Hepatocyte (in vitro differentiated cells): ENCODE data around the gene SLC10A3. TPM values are rescaled to one million over a fixed set of nuclear protein-coding genes. Genes with fewer than 3 reads are reported as not detected.

Experiments
- DNase-seq: peaks from one replicate; pipeline ENCODE4 v3.0.0-alpha.2; 2016; ENCODE audit warnings: low spot score
- H2AFZ ChIP-seq: fragments of 200-600 bp; sonication (generic); 2 replicates; pipeline ENCODE4 v1.6.0; 2016; ENCODE audit warnings: antibody characterized with exemption, mild to moderate bottlenecking
- H3K27ac ChIP-seq: fragments of 200-600 bp; sonication (generic); 2 replicates; pipeline ENCODE4 v1.5.1; 2016; ENCODE audit warnings: mild to moderate bottlenecking
- H3K27me3 ChIP-seq: fragments of 200-600 bp; sonication (generic); 2 replicates; pipeline ENCODE4 v1.6.1; 2016
- H3K36me3 ChIP-seq: fragments of 200-600 bp; sonication (generic); replicated peaks from 2 replicates; pipeline ENCODE4 v1.5.1; 2016; ENCODE audit warnings: low read depth; ENCODE audit not compliant: insufficient read depth
- H3K4me1 ChIP-seq: fragments of 200-600 bp; sonication (generic); 2 replicates; pipeline ENCODE4 v1.5.1; 2016; ENCODE audit warnings: mild to moderate bottlenecking, moderate library complexity; ENCODE audit not compliant: insufficient read depth
- H3K4me2 ChIP-seq: fragments of 200-600 bp; sonication (generic); 2 replicates; pipeline ENCODE4 v1.6.0; 2016
- H3K4me3 ChIP-seq: fragments of 200-600 bp; sonication (generic); 2 replicates; pipeline ENCODE4 v1.5.1; 2016; ENCODE audit warnings: mild to moderate bottlenecking
- H3K79me2 ChIP-seq: fragments of 200-600 bp; sonication (generic); 2 replicates; pipeline ENCODE4 v1.6.0; 2017; ENCODE audit warnings: mild to moderate bottlenecking
- H3K9me2 ChIP-seq: fragments of 200-600 bp; sonication (generic); replicated peaks from 2 replicates; pipeline ENCODE4 v1.6.0; 2017; ENCODE audit warnings: mild to moderate bottlenecking; ENCODE audit not compliant: insufficient read depth
- H3K9me3 ChIP-seq: fragments of 200-600 bp; sonication (generic); 2 replicates; pipeline ENCODE4 v1.5.1; 2016; ENCODE audit warnings: low read depth, mild to moderate bottlenecking
- H4K20me1 ChIP-seq: fragments of 200-600 bp; sonication (generic); 2 replicates; pipeline ENCODE4 v1.6.0; 2016; ENCODE audit warnings: mild to moderate bottlenecking; ENCODE audit not compliant: insufficient read depth, poor library complexity, severe bottlenecking
- EZH2 ChIP-seq: fragments of 200-600 bp; sonication (generic); IDR thresholded peaks from 2 replicates; pipeline ENCODE4 v1.6.1; 2016; ENCODE audit warnings: antibody characterized with exemption, mild to moderate bottlenecking, borderline replicate concordance
- EZH2phosphoT487 ChIP-seq: fragments of 200-600 bp; sonication (generic); IDR thresholded peaks from one replicate; pipeline ENCODE4 v1.6.1; 2018; ENCODE audit warnings: antibody characterized with exemption, mild to moderate bottlenecking, low read depth, moderate library complexity; ENCODE audit not compliant: unreplicated experiment, severe bottlenecking
- WGBS: methylation state at CpG from one replicate; pipeline ENCODE4 v1.1.6; 2016; ENCODE audit warnings: low lambda C conversion rate; ENCODE audit errors: missing lambda C conversion rate; 5-methylcytosine and 5-hydroxymethylcytosine counted together
- polyA plus RNA-seq: library from polyadenylated mRNA; unstranded; fragments of >200 nt; fragmentation: Nextera tagmentation; extraction: Ambion mirVana; gene quantifications from 2 replicates; pipeline ENCODE4 v1.2.1, GENCODE V29; 2016
- total RNA-seq: library from RNA; depleted of rRNA; stranded (reverse); fragments of >200 nt; gene quantifications from 2 replicates; pipeline ENCODE4 v1.2.3, GENCODE V29; 2014
- TF ChIP-seq, protein P1 (sequence below): fragments of 200-600 bp; sonication (generic); IDR thresholded peaks from 2 replicates; pipeline ENCODE4 v1.5.1; 2016; ENCODE audit warnings: antibody characterized with exemption, mild to moderate bottlenecking; ENCODE audit not compliant: poor library complexity

Gene SLC10A3
- total and polyA plus RNA-seq, 2 experiments from 2014 or later, result 28.8 to 48.3 TPM

DNA sequence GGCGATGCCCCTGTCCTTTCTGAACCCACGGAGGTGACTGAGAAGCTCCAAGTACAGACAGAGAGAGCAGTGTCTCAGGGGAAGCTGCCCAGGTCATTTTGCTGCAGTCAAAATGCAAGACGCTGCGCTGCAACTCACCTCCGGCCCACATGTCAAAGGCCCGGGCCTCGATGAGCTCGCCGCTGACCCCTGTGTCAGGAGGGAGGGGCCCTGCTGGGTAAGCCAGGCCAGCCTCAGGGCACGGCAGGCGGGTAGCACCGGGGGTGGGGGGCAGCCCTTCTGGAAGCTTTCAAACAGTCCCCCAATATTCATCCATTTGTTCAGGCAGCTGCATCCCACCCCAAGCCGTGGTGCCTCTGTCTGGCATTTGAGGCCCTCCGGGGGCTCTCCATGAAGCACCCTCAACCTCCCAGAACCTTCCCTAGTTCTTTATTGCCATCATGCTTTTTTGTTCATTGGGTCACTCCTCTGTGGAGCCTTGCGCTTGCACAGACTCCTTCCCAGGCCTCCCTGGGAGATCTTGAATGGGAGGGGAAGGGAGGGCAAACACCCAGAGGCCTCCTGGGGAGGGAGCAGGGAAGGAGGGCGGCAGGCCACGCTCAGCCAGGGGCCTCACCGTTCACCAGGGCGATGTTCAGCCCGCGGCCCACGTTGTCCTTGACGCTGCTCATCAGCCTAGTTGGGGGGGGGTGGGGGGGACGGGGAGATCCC, 17.4 kb upstream of the SLC10A3 start:
- no peak overlapping the region for H3K4me2 ChIP-seq
- H3K79me2 ChIP-seq, result no peaks in the 10 kb centered on the region
- 79% methylated on average over 13 of the region's 24 CpGs for WGBS
- no peak for DNase-seq
- no peaks in the 10 kb centered on the region for H3K4me1 ChIP-seq
- no peaks in the 10 kb centered on the region for H3K27me3 ChIP-seq
- H2AFZ ChIP-seq, result no peak overlapping the region
- H3K9me2 ChIP-seq, result no peaks in the 10 kb centered on the region
- no peaks in the 10 kb centered on the region for H3K9me3 ChIP-seq
- no peak for TF ChIP-seq EZH2
- TF ChIP-seq, protein P1, sequence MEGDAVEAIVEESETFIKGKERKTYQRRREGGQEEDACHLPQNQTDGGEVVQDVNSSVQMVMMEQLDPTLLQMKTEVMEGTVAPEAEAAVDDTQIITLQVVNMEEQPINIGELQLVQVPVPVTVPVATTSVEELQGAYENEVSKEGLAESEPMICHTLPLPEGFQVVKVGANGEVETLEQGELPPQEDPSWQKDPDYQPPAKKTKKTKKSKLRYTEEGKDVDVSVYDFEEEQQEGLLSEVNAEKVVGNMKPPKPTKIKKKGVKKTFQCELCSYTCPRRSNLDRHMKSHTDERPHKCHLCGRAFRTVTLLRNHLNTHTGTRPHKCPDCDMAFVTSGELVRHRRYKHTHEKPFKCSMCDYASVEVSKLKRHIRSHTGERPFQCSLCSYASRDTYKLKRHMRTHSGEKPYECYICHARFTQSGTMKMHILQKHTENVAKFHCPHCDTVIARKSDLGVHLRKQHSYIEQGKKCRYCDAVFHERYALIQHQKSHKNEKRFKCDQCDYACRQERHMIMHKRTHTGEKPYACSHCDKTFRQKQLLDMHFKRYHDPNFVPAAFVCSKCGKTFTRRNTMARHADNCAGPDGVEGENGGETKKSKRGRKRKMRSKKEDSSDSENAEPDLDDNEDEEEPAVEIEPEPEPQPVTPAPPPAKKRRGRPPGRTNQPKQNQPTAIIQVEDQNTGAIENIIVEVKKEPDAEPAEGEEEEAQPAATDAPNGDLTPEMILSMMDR, result no peak
- no peak overlapping the region for H3K4me3 ChIP-seq
- no peaks in the 10 kb centered on the region for H4K20me1 ChIP-seq
- no peak overlapping the region for H3K27ac ChIP-seq
- H3K36me3 ChIP-seq, result no peaks in the 10 kb centered on the region

DNA sequence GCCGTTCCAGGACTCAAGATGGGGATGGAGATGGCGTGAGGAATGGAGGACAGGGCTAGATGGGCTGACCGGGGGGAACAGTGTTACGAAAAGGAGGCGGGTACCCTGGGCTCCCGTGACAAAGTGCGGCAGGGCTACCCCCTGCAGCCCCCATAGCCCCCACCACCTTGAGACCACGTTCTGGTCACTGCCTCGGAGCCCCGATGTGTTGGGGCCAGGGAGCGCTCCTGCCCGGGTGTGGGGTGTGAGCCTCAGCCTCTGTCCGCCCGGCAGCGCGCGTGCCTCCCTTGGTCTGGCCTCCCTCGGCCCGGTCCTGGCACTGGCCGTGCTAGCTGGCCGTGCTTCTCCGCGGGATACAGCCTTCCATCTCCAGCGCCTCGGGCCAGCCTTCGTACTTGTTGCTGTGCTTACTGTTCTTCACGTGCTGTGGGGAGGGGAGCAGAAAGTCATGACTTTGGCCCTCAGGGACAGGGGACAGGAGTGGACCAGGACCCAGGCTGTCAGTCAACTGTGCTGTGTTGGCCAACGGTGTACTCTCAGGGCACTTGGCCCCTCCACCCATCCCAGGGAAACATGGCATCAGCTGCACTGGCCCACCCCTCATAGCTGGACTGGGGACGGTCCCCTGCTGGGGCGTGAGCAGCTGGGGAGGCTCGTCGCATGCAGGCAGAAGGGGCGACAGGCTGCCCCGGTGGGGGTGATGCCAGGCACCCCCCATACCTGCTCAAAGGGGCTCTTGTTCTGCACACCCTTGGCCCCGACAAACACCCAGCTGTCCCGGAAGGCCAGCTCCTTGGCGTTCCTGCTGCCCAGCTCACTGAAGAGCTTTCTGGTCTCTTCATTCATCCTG, 16.3 kb upstream of the SLC10A3 start:
- Histone ChIP-seq H3K27ac (no peak overlapping the region), H3K27me3 (no peaks in the 10 kb centered on the region), H2AFZ (no peak overlapping the region), H4K20me1 (no peaks in the 10 kb centered on the region), H3K4me3 (no peak overlapping the region), H3K4me1 (no peaks in the 10 kb centered on the region), H3K4me2 (no peak overlapping the region), H3K9me3 (no peaks in the 10 kb centered on the region), H3K9me2 (no peaks in the 10 kb centered on the region), H3K79me2 (no peaks in the 10 kb centered on the region), H3K36me3 (no peaks in the 10 kb centered on the region)
- 93% methylated on average over 29 of the region's 37 CpGs for WGBS
- TF ChIP-seq EZH2 (no peak), EZH2phosphoT487 (no peak)
- TF ChIP-seq, protein P1, result no peak
- no peak for DNase-seq

DNA sequence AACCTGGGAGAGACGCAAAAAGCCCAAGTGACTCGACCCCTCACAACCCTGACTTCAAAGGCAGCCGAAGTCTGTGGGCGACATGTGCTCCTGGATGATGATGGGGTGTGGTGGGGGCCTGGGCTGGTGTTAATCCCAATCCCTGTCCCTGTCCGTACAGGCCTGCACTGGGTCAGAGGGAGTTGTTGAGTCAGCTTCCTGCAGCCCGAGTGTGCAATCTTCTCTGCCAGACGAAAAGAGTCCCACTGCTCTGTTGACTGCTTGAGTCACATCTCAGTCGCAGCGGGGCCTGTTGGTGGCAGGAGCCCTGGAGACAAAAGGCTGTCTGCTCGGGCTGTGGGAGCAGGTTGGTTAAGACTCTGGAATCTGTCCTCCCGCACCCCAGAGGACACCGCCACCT, 15.3 kb upstream of the SLC10A3 start:
- H3K4me2 ChIP-seq, result no peak overlapping the region

More for the DNA sequence above, 15.3 kb upstream of the SLC10A3 start:
- Histone ChIP-seq H3K36me3 (no peaks in the 10 kb centered on the region), H3K79me2 (no peaks in the 10 kb centered on the region), H3K9me2 (no peaks in the 10 kb centered on the region), H2AFZ (no peak overlapping the region), H3K4me3 (no peak overlapping the region), H3K9me3 (no peaks in the 10 kb centered on the region), H3K27me3 (no peaks in the 10 kb centered on the region), H3K27ac (no peak overlapping the region), H4K20me1 (no peaks in the 10 kb centered on the region), H3K4me1 (no peaks in the 10 kb centered on the region)
- DNase-seq, result no peak
- WGBS, result 77% methylated on average over 12 of the region's 12 CpGs
- TF ChIP-seq EZH2 (no peak), EZH2phosphoT487 (no peak)
- TF ChIP-seq, protein P1, result no peak
